Measurements from ENCODE around the gene SPHK2.
"Not testable (repeated sequence)": the region's sequence is repeated elsewhere in the genome, so short reads cannot be mapped to it uniquely, and the experiment has no call there.

SPHK2 gene

DNA sequence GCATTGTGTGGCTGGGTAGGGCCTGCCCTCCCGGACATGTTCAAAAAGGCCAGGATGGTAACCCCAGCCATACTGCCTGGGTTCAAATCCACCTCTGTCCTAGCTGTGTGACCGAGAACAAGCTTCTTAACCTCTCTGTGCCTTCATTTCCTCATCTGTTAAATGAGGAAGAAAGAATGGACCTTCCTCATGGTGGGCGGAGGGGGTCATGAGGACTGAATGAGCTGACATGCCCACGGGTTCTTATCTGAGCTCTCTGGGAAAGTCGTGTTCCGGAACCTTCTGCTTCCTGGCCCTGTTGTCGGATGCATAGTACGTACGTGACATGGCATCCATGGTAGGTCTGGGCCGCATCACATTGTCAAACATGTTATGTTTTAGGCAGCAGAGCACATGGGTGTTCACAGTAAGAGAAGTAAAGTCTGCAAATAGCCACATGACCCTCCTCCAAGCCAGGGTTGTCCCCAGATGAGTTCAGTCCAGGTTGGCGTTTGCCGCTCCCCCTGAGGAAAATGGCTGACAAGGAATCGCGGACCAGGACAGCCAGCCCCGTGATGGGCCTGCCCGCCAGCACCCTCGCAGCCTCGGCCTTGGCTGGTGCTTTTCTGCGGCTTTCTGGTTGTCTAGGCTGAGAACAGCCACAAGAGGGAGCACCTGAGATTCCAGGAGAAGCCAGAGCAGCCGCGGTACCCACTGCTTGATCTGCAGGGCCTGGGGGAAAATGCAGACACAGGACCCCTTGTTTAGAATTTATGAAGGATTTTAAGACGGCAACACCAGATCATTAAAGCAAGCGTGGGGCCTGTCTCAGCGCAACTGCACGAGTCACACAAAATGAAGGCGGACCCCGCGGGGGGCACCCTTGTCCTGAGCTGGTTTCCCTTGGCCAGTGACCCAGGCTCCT is 55.9 kb downstream of the SPHK2 start:
- H3K36me3 ChIP-seq (ENCODE audit: insufficient read depth, low read length) = no peaks in the 10 kb centered on the region
- H3K4me1 ChIP-seq (ENCODE audit: insufficient read depth, low read length) = peaks cover 25% of the 10 kb centered on the region
- no peaks in the 10 kb centered on the region for H3K9me3 ChIP-seq (ENCODE audit: insufficient read depth, low read depth, low read length)
- WGBS = 39% methylated on average over 28 of the region's 28 CpGs
- no peak overlapping the region for H3K4me3 ChIP-seq (ENCODE audit: low read length)
- H3K9ac ChIP-seq (ENCODE audit: low read depth, low read length) = no peak overlapping the region
- H3K27ac ChIP-seq (ENCODE audit: low read depth, low read length) = no peak overlapping the region
- peaks cover 11% of the 10 kb centered on the region for H3K27me3 ChIP-seq (ENCODE audit: insufficient read depth, low read length)

DNA sequence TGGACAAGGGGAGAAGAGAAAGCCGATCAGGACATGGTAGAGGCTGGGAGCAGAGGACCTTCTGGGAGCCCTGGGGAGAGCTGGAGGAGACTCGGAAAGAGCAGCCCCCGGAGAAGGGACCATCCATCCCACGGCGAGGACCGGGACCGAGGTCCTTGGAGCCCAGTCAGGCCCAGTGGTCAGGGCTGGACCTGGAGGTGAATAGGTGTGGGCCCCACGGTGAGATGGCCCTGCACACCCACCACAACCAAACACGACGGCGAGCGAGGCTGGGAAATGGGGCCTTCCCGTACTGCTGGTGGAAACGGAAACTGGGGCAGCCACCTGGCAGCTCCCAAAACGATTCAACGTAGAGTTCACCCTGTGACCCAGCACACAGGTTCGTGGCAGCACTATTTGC is 57.2 kb downstream of the SPHK2 start:
- 91% methylated on average over 17 of the region's 17 CpGs for WGBS
- H3K4me1 ChIP-seq (ENCODE audit: insufficient read depth, low read length) = peaks cover 25% of the 10 kb centered on the region
- no peak overlapping the region for H3K27ac ChIP-seq (ENCODE audit: low read depth, low read length)

GRCh38 chr19:48676887-48677286 is 57.6 kb downstream of the SPHK2 start:
- Histone ChIP-seq H3K4me3 (ENCODE audit: low read length) (no peak overlapping the region), H3K9ac (ENCODE audit: low read depth, low read length) (no peak overlapping the region), H3K27me3 (ENCODE audit: insufficient read depth, low read length) (peaks cover 11% of the 10 kb centered on the region), H3K36me3 (ENCODE audit: insufficient read depth, low read length) (no peaks in the 10 kb centered on the region), H3K9me3 (ENCODE audit: insufficient read depth, low read depth, low read length) (no peaks in the 10 kb centered on the region), H3K4me1 (ENCODE audit: insufficient read depth, low read length) (peaks cover 25% of the 10 kb centered on the region), H3K27ac (ENCODE audit: low read depth, low read length) (no peak overlapping the region)
- WGBS = 93% methylated on average over 13 of the region's 13 CpGs

More for the DNA sequence above, 57.2 kb downstream of the SPHK2 start:
- Histone ChIP-seq H3K9ac (ENCODE audit: low read depth, low read length) (no peak overlapping the region), H3K9me3 (ENCODE audit: insufficient read depth, low read depth, low read length) (no peaks in the 10 kb centered on the region), H3K4me3 (ENCODE audit: low read length) (no peak overlapping the region), H3K36me3 (ENCODE audit: insufficient read depth, low read length) (no peaks in the 10 kb centered on the region), H3K27me3 (ENCODE audit: insufficient read depth, low read length) (peaks cover 11% of the 10 kb centered on the region)

DNA sequence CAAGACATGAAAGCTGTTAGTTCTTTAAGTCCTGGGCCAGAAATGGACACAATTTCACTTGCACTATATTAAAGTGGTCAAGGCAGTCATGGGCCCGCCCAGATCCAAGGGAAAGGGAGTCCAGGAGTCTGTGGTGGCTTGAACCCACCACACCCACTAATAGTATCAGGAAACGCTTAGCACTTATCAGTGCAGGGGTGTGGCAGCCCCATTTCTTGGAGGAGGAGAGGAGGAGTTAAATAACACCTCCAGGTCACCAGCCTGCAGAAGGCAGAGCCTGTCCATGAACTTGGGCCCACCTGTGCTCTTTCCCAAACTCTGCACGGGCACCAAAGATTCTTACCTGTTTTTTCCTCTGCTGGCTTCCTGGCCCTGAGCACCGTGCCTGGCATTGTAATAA is 58.9 kb downstream of the SPHK2 start:
- 86% methylated on average over 3 of the region's 4 CpGs for WGBS
- Histone ChIP-seq H3K4me3 (ENCODE audit: low read length) (no peak overlapping the region), H3K27me3 (ENCODE audit: insufficient read depth, low read length) (peaks cover 11% of the 10 kb centered on the region), H3K4me1 (ENCODE audit: insufficient read depth, low read length) (peaks cover 24% of the 10 kb centered on the region), H3K36me3 (ENCODE audit: insufficient read depth, low read length) (no peaks in the 10 kb centered on the region), H3K27ac (ENCODE audit: low read depth, low read length) (no peak overlapping the region), H3K9ac (ENCODE audit: low read depth, low read length) (no peak overlapping the region), H3K9me3 (ENCODE audit: insufficient read depth, low read depth, low read length) (no peaks in the 10 kb centered on the region)

GRCh38 chr19:48680006-48680405 is 60.7 kb downstream of the SPHK2 start:
- WGBS = 94% methylated on average over 14 of the region's 19 CpGs
- not testable (repeated sequence) for H3K9ac ChIP-seq (ENCODE audit: low read depth, low read length); H3K27ac ChIP-seq (ENCODE audit: low read depth, low read length); H3K4me3 ChIP-seq (ENCODE audit: low read length); H3K9me3 ChIP-seq (ENCODE audit: insufficient read depth, low read depth, low read length); H3K36me3 ChIP-seq (ENCODE audit: insufficient read depth, low read length); H3K4me1 ChIP-seq (ENCODE audit: insufficient read depth, low read length); H3K27me3 ChIP-seq (ENCODE audit: insufficient read depth, low read length)
